Anterior cingulate cortex (tissue), 58 donors: ENCODE measurements around the gene GCSH.
A peak's percentile ranks its signal among the peaks of the same experiment; 100 is the strongest.
"Not testable (repeated sequence)": the region's sequence is repeated elsewhere in the genome, so short reads cannot be mapped to it uniquely, and the experiment has no call there.

ENCODE experiments used
- DNase-seq, 58 donors: peaks; one replicate each; lab custom pipeline; 2025; lab: John Stamatoyannopoulos, UW

GCSH gene

GRCh38 chr16:81095953-81096714 lies at the start of gene GCSH:
Gene GCSH, minus strand, starts transcription at chr16:81096395. Its CDS starts 117 bp downstream, at chr16:81096278.
- peak; percentile 73 to 100 (median 99) for DNase-seq

GRCh38 chr16:81143921-81144471 lies 47.8 kb upstream of the GCSH start:
- no peak for DNase-seq

- no peak for DNase-seq
These were observed 46.7 kb upstream of the GCSH start for GRCh38 chr16:81142864-81143263.

DNA sequence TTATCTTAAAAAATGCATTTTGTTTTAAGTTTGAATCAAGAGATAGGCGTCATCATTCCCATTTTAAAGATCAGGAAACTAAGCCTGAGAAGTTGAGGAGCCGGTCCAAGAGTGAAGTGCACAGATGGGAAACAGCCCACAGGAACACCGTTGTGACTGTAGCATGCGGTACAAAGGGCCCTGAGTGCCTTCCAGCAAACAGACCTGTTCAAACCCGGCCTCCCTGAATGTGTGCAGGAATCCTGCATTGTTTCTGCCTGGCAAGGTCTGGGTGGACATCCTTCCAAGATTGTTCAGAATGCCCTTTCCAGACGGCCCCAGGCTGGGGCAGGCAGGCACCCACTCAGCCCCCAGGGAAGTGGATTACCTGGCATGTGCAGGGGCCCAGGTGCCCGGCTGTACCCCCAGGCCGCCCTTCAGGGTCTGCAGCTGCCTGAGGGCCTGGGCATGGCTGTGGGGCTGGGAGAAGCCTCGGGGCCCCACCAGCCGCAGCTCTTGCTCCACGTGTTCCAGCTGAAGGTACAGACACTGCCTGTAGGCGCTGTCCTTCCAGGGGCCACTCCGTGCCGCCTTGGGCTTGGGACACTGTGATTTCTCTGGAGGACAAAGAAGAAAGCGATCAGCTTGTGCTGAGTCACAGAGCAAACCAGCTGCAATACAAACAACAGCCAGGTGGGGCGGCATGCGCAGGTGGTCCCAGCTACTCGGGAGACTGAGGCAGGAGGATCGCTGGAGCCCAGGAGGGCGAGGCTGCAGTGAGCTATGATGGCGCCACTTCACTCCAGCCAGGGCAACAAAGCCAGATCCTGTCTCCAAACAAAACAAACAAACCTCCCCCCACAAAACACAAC lies 45.0 kb upstream of the GCSH start:
- DNase-seq = no peak

- no peak for DNase-seq
These were observed 42.8 kb upstream of the GCSH start for GRCh38 chr16:81138831-81139557.

DNA sequence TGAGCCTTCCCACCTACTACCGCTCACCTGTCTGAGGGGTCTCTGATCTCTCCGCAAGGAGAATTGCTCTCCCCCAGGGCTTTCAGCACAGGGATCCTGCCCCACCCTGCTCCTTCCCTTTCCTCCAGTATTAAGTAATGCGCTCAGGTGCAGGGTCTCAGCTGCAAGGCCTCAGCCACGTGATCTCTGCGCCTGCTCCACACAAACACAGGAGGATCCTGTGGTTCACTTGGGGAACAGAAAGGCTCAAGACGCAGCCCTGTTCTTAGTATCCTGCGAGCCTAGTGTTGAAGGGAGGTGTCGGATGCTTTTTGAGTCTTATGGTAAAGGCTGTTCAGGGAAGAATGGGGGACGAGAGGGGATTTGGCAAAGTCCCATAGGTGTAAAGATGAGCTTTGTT lies 41.6 kb upstream of the GCSH start:
- no peak for DNase-seq

DNA sequence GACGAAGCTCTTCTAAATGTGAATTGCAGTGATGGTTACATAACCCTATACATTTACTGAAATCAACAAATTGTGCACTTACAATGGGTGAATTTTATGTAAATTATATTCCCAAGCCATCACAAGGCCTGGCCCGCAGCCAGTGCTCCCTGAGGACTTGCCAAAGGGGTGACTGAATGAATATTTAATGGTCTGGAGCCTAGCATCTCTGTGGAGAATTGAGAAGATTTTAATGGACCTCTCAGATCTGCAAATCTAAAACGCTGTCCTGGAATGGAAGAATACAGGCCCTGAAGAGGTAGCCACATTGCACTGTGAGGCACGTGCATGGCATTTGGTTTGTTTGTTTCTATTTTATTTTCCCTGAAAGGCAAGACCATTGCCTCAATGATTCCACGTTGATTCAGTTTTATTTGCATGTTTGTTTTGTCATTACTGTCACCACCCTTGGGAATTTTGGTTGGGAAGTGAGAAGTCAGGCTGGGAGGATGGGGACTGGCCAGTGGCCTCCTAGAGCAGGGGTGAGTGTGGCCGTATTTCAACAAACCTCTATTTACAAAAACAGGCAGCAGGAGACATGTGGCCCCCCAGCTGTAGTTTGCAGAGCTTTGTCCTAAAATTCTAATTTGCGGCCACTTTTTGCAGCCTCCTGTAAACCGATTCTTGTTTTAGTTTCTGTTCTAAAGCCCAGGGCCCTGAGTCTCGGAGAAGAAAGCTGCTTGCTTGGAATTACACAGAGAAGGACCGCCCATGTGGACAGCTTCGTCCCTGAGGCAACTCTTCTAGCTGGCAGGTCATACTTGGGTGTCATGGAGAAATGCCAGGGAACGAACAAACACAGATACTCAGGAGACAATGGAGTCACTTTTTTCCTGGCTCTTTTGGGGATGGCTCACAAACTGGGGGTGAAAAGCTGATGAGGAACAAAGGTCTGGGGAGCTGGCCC lies 40.5 kb upstream of the GCSH start:
- DNase-seq = peak in 48 of 58 donors; percentile 3 to 92 (median 34)

- DNase-seq = no peak
These were observed 33.9 kb upstream of the GCSH start for GRCh38 chr16:81130126-81130525.

DNA sequence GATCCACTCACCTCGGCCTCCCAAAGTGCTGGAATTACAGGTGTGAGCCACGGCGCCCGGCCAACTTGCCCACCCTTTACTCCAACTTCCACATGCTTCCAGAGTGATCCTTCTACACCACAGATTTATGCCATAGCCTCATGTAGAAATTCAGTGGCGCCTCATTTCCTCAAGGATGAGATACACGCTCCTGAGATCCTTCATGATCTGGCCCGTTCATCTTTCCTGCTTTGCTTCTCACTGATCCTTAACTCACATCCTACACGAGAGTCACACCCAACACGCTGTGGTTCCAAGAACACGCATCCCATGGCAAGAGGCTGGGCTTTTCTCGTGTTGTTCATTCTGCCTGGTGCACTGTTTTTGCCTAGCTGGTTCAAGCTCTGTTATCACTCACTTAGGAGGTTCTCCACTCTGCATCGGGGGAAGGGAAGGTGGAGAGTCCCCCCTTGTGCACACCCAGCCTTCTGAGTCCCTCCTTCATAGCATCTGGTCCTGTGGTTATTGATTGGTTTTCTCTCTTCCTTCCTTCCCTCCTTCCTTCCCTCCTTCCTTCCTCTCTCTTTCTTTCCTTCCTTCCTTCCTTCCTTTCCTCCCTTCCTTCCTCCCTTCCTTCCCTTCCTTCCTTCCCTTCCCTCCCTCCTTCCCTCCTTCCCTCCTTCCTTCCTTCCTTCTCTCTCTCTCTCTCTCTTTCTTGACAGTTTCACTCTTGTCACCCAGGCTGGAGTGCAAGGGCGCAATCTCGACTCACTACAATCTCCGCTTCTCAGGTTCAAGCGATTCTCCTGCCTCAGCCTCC lies 32.7 kb upstream of the GCSH start:
- DNase-seq = no peak

GRCh38 chr16:81127051-81127450 lies 30.9 kb upstream of the GCSH start:
- no peak for DNase-seq

DNA sequence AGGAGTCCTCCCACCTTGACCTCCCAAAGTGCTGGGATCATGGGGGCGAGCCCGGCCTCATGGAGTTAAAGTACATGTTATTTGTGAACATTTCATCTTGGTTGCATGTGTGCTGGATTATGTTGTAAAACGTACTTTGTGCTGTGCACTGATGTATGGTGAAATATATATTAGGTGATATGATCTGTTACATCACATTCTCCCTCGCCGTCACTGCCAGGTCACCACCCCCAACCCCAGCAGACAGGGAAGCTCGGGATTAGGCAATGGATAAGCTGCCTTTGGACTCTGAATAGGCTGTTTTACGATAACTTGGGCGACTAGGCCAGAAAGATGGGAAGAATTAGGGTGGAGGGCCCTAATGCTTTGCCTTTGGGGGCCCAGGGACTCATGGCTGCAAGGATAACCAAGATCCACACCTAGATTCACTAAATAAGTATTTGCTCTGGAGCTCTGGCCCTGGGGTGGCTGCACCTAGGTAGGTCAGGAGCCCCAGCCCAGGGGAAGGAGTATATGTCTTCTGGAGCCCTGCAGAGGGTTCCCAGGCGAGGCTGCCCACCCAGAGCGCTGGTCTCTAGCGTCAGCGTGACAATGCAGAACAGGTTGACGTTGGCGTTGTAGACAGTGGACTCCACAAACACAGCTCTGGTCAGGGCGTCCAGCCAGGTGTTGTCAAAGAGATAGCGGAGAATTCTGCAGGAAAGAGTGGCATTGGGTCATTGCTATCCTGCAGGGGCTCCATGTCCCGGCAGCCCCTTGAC lies 27.1 kb upstream of the GCSH start:
- DNase-seq = no peak

- no peak for DNase-seq
These were observed 25.3 kb upstream of the GCSH start for GRCh38 chr16:81121474-81121990.

DNA sequence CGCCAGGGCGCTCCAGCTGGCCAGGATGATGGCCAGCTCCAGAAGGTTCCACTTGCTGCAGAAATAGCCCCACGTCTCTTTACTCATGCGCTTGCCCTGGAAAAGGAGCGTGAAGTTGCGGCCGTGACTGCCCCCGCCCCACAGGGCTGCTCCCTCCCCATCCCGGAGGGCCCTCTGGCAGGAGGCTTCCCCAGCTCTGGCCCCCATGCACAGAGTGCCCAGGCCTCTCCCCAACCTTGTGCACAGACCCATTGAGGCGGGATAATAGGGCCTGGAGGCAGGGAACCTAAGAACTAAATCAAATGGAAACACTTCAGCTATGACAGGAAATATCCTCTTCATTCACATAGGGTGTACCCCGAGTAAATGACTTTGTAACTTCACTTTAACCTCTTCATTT lies 21.2 kb upstream of the GCSH start:
- DNase-seq = no peak

- DNase-seq = no peak
These were observed 20.1 kb upstream of the GCSH start for GRCh38 chr16:81116285-81116684.

DNA sequence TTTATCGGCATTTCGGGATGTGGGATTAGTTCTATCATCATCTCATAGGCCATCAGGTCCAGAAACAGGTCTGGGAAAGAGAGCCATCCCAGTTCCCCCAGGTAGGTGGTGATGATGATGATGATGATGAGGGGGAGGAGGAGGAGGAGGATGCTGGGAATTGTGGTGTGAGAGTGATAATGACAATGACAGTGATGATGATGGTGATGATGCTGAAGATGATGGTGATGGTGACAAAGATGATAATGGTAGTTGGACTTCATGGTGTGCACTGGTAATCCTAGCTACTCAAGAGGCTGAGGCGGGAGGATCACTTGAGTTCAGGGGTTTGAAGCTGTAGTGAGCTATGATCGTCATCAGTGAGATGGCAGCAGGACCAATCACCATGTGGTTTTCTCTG lies 16.3 kb upstream of the GCSH start:
- DNase-seq = no peak

DNA sequence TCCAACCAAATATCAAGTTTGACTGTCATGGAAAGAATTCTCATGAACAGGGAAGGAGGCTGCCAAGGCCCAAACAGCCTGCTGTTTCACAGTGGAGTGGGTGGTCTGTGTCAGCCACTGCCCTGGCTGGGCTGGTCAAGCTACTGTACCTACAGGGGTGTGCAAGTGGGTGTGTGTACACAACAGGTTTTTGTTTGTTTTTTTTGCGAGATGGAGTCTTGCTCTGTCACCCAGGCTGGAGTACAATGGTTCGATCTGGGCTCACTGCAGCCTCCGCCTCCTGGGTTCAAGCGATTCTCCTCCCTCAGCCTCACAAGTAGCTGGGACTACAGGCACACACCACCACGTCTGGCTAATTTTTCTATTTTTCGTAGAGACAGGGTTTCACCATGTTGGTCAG lies 13.1 kb upstream of the GCSH start:
- not testable (repeated sequence) for DNase-seq

GRCh38 chr16:81107511-81107910 lies 11.3 kb upstream of the GCSH start:
- no peak for DNase-seq
